ENCODE data around the gene CCT6B.
A peak's percentile ranks its signal among the peaks of the same experiment; 100 is the strongest.

Gene CCT6B

DNA sequence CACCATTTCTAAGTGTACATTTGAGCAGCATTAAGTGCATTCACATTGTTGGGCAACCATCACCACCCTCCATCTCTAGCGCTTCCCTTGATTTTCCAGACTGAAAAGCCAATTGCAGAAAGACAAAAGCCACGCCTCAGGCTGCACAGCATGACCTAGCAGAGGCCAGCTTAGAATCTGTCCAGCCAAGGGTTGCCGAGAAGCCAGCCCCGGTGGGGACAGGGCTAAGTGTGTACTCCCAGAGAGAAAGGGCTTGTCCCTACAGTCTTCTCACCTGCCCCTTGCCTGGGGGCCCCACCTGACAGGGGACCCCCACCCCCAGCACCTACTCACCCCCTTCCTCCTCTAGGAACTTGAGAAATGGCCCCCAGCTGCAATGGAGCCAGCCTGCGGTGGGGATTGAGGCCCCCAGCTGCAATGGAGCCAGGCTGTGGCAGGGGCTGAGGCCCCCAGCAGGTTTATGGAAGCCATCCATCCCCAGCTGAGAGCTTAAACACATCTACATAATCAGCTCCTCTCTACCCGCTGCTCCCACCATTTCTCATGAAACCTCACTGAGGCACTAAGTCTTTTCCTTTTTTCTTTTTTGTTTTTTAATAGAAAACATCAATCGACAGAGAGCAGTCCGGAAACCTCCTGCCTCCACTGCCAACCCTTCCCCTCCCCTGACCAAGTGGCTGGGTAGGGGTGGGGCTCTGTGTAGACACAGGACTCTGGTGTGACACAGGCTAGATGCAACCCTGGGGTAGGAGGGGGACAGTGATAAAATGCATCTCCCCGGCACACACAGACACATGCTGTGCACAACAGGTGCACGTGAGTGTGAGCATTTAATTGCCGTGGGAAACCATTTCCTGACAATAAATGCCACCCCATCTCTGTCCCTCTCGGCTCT is 77.9 kb downstream of the CCT6B start:
- no peak for DNase-seq

DNA sequence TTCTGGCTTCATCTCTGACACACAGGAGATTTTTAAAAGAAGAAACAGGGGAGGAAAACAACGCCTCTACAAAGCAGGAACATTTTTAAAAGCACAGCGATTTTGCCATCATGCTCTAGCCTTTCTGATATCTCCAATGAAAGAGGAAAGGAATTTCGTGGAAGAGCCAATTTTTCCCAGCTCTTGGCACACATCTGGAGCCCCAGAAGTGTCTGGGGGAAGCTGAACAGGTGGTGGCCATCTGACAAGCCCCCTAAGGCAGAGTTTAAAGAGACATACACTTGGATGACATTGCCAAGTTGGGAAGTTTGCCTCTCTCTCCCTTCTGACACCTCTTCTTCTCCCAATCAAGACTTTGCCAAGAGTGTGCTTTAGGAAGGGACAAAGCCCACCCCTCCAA is 82.1 kb downstream of the CCT6B start:
- DNase-seq: peak; percentile 29

All from right hindlimb (tissue), 1 donor.